GM21786 (cell line): Measurements from ENCODE around the gene ASTE1.
"Not testable (repeated sequence)": the region's sequence is repeated elsewhere in the genome, so short reads cannot be mapped to it uniquely, and the experiment has no call there.

Source experiments
- ATAC-seq: cut with Tn5 transposase; IDR thresholded peaks from one replicate; pipeline ENCODE4 v1.9.1; 2021; ENCODE audit not compliant: unreplicated experiment

Gene ASTE1, protein sequence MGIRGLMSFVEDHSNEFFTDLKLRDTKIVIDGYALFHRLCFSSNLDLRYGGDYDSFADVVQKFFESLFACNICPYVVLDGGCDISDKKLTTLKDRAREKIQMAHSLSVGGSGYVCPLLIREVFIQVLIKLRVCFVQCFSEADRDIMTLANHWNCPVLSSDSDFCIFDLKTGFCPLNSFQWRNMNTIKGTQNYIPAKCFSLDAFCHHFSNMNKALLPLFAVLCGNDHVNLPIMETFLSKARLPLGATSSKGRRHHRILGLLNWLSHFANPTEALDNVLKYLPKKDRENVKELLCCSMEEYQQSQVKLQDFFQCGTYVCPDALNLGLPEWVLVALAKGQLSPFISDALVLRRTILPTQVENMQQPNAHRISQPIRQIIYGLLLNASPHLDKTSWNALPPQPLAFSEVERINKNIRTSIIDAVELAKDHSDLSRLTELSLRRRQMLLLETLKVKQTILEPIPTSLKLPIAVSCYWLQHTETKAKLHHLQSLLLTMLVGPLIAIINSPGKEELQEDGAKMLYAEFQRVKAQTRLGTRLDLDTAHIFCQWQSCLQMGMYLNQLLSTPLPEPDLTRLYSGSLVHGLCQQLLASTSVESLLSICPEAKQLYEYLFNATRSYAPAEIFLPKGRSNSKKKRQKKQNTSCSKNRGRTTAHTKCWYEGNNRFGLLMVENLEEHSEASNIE

DNA sequence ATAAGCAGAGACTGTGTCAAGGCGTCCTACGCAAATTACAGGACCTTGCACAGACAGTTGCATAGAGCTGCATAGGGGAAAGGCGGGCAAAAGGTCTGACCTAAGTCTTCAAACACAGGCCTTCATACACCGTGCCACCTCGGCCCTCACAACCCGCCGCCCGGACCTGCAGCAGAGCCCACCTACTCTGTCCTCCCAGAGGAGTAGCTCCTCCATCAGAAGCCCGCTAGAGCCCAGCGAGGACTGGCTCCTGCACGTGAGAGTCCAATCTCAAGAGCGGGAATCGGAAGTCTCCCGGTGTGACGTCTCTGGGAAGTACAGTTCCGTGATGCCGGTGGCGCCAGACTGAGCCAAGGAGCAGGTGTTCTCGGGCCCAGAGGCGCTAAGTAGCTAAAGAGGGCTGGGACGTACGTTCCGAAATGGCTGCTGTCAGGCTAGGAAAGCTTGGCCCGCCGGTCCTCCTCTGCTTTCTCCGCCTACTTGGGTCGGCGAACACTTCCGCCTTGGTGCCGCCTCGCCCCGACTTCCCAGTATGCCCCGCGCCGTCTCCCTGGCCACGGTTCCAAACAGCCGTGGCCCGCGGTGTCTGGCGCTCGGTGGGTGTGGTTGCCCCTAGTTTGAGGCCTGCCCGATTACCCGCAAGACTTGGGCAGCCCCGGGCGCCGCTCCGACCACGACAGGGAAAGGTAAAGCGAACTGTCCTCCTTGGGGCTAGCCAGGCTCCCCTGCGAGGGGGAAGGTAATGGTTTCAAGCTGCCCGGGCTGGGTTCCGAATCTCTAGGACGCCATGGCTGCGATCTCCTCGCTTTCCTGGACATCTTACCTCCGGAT, at the start of gene ASTE1, which contains the start of gene NEK11:
Gene ASTE1 (minus strand): TSS at position 505 of the 831 bp plus-strand sequence. CDS start 1,519 bp downstream, outside the sequence.
Gene NEK11 (plus strand): TSS at position 557 of the 831 bp plus-strand sequence. CDS start 2,832 bp downstream, outside the sequence.
- ATAC-seq: peak; percentile 97

- ATAC-seq: no peak
Observed at GRCh38 chr3:131075632-131076328, 49.2 kb upstream of the ASTE1 start.

- ATAC-seq: no peak
Observed at GRCh38 chr3:131072845-131073244, 46.2 kb upstream of the ASTE1 start.

DNA sequence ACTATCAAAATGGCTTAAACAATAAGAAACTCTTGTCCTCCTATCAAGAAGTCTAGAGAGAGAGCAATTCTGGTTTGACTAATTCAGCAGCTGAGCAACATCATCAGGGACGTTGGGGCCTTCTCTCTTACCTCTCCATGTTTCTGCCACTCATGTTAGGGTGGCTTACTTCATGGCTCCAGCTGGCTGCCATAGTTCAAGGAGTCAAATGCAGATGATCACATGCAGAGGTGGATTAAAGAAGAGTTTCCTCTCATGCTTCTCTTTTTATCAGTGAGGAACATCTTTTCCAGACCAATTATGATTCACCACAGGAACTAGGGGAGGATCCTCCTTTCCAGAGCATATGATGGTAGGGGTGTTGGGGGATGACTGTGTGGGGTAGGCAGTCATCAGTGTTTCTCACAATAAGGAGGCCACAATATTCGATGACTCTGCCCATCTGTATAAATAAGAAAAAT, 45.5 kb upstream of the ASTE1 start:
- no peak for ATAC-seq

- no peak for ATAC-seq
Observed at GRCh38 chr3:131067983-131068382, 41.4 kb upstream of the ASTE1 start.

DNA sequence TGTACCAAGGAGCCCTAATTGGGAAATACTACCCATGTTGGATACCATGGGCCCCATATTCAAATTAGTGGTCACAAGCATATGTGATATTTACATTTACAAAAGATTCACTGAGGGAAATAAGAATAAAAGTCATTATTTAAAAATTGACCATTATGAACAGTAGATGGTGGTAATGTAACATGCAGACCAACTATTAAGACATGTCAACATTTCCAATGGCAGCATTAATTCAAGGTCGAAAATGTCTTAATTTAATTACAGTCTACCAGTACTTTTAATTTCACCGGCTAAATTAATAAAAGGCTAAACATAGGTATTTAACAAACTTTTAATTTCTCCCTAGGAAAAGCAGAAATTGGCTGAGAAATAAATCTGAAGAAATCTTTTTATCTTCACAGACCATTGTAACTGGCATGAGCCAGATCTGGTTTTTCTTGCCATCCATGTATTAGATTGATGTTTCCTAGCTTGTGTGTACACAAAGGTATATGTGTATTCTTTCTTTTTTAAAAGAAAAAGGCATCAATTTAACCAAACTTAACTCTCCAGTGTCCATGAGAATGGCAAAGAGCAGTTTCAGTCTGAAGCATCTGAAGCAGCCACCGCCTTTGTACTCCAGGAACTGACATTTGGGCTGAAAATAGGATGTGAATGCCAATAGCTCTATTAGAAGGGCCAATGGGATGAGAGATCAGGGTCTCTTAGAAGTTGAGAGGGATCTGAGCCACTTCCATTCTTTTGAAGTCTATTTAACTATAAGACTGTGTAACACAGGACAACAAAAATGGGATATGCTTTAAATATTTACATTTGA, 26.6 kb upstream of the ASTE1 start:
- ATAC-seq: no peak

DNA sequence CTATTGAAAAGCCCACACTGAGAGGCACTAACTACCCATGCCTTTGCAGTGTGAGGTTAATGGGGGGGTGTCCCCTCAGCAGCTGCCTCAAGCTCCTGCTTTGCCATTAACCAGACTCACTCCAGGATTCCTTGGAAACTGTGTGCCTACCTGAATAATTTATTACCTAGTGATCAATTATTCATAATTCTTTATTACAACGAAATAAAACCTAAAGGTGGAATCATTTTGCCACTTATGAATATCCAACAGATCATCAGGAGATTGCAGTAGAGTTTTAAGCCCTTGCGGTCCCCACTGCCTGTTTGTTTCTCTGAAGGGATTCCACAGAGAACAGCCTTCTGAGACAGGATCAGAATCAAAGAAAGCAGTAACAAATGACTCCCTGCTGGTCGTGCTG, 23.4 kb upstream of the ASTE1 start:
- no peak for ATAC-seq

DNA sequence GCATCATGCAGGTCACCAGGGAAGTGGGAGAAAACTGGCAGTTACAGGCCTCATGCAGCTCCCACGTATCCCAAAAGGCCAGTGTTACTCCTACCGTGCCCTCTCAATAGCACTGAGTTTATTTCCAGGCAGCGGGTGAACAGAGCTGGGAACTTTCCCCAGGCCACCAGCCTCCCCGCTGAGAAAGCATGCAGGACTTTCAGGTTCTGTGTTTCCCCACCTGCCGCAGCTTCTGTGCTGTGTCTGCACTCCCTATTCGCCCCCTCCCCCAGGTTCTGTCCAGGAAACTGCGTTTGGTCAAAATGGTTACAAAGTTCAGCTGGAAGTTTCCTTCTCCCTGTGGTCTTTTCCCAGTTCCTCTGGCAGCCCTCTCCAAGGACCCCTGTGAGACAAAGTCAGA, 21.4 kb upstream of the ASTE1 start:
- no peak for ATAC-seq

DNA sequence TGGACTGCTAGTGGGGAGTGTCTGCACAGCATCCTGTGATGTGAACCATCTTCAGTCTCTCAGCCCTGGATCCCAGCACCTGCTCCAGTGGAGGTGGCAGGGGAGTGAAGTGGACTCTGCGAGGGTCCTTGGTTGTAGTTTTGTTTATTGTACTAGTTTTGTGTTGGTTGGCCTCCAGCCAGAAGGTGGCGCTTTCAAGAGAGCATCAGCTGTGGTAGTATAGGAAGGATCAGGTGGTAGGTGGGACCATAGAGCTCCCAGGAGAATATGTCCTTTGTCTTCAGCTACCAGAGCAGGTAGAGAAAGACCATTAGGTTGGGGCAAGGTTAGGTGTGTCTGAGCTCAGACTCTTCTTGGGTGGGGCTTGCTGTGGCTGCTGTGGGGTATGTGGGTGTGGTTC, 21.0 kb upstream of the ASTE1 start:
- no peak for ATAC-seq

DNA sequence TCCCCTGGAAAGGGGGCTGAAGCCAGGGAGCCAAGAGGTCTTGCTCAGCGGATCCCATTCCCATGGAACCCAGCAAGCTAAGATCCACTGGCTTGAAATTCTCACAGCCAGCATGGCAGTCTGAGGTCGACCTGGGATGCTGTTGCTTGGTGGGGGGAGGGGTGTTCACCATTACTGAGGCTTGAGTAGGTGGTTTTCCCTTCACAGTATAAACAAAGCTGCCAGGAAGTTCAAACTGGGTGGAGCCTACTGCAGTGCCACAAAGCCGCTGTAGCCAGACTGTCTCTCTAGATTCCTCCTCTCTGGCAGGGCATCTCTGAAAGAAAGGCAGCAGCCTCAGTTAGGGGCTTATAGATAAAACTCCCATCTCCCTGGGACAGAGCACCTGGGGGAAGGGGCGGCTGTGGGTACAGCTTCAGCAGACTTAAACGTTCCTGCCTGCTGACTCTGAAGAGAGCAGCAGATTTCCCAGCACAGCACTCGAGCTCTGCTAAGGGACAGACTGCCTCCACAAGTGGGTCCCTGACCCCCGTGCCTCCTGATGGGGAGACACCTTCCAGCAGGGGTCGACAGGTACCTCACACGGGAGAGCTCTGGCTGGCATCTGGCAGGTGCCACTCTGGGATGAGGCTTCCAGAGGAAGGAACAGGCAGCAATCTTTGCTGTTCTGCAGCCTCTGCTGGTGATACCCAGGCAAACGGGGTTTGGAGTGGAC, 15.8 kb upstream of the ASTE1 start:
- ATAC-seq: not testable (repeated sequence)

GRCh38 chr3:131038326-131038725, 11.7 kb upstream of the ASTE1 start:
- ATAC-seq: no peak

DNA sequence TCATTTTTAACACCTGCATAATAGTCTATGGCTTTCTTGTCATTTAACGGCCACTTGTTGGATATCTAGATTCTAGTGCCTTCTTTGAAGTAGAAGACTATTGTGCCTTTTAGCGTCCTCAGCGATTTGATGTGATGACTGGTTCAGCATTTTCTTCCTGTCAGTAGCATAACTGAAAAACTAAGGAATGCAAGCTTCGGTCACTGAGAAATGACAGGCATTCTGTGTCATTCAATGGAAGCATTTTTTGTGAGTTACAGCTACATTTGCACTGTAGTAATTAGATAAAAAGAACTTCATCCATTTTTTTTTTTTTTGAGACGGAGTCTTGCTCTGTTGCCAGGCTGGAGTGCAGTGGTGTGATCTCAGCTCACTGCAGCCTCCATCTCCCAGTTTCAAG, 10.4 kb upstream of the ASTE1 start:
- ATAC-seq: no peak

GRCh38 chr3:131036200-131036816, 9.7 kb upstream of the ASTE1 start:
- ATAC-seq: no peak

- no peak for ATAC-seq
Observed at GRCh38 chr3:131033480-131034080, 7.0 kb upstream of the ASTE1 start.

GRCh38 chr3:131031660-131032059, 5.0 kb upstream of the ASTE1 start:
- no peak for ATAC-seq

- no peak for ATAC-seq
Observed at GRCh38 chr3:131028844-131029243, 2.2 kb upstream of the ASTE1 start.

DNA sequence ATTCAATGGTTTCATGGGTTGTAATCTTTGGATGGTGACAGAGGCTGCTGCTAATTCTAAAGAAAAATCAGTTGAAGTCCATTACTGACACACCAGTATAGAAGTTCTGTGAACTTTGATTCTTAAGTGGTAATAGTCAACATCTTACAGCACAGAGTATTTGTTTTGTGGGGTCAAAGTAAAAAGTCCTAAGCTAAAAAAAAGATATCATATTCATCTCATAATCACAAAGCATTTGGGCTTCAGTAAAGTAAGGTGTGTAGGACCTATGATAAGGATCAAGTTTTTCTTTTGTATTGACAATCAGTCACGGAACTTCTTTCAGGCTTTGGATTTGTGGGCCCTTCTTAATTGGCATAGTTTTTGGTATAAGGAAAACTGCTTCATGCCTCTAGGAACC, 1.1 kb downstream of the ASTE1 start:
- ATAC-seq: no peak

DNA sequence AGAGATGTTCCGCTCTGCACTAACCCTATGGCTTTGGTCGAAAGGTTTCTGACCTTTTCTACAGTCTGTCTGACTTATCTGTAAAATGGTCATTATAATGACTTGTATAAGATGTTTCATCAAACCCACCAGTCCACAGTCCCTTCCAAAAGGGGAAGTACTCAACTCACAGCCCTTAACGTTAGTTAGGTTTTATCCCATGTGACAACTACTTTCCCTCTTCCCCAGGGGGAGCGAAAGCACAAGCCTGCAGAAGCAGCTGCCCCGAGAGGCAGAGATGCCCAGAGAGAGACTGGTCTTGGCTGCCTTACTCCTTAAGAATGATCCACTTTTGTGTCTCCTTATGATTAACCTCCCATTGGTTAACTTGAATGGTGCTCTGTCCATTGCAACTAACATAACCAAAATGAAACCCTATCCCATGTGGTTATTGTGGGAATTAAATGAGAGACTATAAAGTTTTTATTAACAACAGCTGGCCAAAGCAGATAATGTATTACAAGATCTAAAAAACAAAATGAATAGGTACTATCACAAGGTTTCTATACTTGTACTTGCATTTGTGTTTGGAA, 6.4 kb downstream of the ASTE1 start:
- no peak for ATAC-seq
